Heart right ventricle (tissue), 16 donors: ENCODE measurements around the gene SYTL3. TPM values are rescaled to one million over a fixed set of nuclear protein-coding genes. Genes with fewer than 3 reads are reported as not detected.

Experiments
- ATAC-seq, 8 donors: fragments of 200-7000 bp; cut with Tn5 transposase; one replicate each; pipeline ENCODE4 v1.9.1; 2020; ENCODE audit warnings: mild to moderate bottlenecking in 8 of 8, moderate library complexity in 8 of 8, moderate number of reproducible peaks in 1 of 8
- DNase-seq, 2 donors: peaks; one replicate each; pipeline ENCODE4 v3.0.0-alpha.2; 2020
- H3K27ac ChIP-seq, 10 donors: fragments of 200-600 bp; sonication (generic) in 2 of 10; one replicate each; pipeline versions ENCODE4 v1.5.0 to v1.8.0; 2020 to 2022; ENCODE audit warnings: mild to moderate bottlenecking in 3 of 10
- H3K27me3 ChIP-seq, 7 donors: fragments of 200-600 bp; one replicate each; pipeline ENCODE4 v1.8.0; 2021 to 2022; ENCODE audit warnings: mild to moderate bottlenecking in 2 of 7
- H3K36me3 ChIP-seq, 9 donors: fragments of 200-600 bp; sonication (generic) in 1 of 9; one replicate each; pipeline versions ENCODE4 v1.5.0 to v1.8.0; 2020 to 2022; ENCODE audit warnings: mild to moderate bottlenecking in 2 of 9
- H3K4me1 ChIP-seq, 9 donors: fragments of 200-600 bp; sonication (generic) in 1 of 9; one replicate each; pipeline versions ENCODE4 v1.5.0 to v1.8.0; 2020 to 2022; ENCODE audit warnings: mild to moderate bottlenecking in 4 of 9
- H3K4me3 ChIP-seq, 10 donors: fragments of 200-600 bp; sonication (generic) in 2 of 10; one replicate each; pipeline versions ENCODE4 v1.5.0 to v1.8.0; 2020 to 2022; ENCODE audit warnings: mild to moderate bottlenecking in 7 of 10, moderate library complexity in 2 of 10
- H3K9me3 ChIP-seq, 11 donors: fragments of 200-600 bp in 10 of 11; sonication (generic) in 2 of 11; one replicate each; pipeline versions ENCODE4 v1.5.0 to v1.8.0; 2013 to 2022; ENCODE audit warnings: mild to moderate bottlenecking in 2 of 11, control low read depth in 1 of 11, moderate library complexity in 1 of 11
- WGBS, 2 donors: extraction: QIAGEN DNeasy Blood & Tissue Kit; methylation state at CpG; one replicate each; pipeline ENCODE4 v1.1.7; 2013; ENCODE audit warnings: inconsistent platforms in 1 of 2; 5-methylcytosine and 5-hydroxymethylcytosine counted together
- intact Hi-C, 10 donors: fragments of 100-400 bp; cut with DNase I; formaldehyde crosslinking; loops; one replicate each; pipeline versions ENCODE4 v1.11.1 to v1.14.2; 2022
- polyA plus RNA-seq, 2 donors: library from polyadenylated mRNA; stranded (reverse); fragments of 200-250 nt; gene quantifications; one replicate each; pipeline ENCODE4 v1.2.3, GENCODE V29; 2013
- total RNA-seq, 10 donors: library from RNA; stranded (reverse); fragmentation: NEBNext Ultra II Directional in 3 of 10; extraction: Animal tissue kit (Norgen Biotek cat#: 25700) in 3 of 10; gene quantifications; one replicate each; pipeline versions ENCODE4 v1.2.1 to v1.2.4, GENCODE V29; 2021 to 2023
- TF ChIP-seq, protein P1 (sequence below), 9 donors: fragments of 200-600 bp; sonication (generic) in 2 of 9; IDR thresholded peaks; one replicate each; pipeline versions ENCODE4 v1.5.0 to v1.8.0; 2021 to 2022; ENCODE audit warnings: antibody characterized with exemption in 9 of 9, mild to moderate bottlenecking in 5 of 9, moderate library complexity in 1 of 9
- donor health status: Arrhythmogenic right ventricular cardiomyopathy.
- donor health status: ischemic (EF 13 %, LVEDD 7.1; RV severe dilation, severe dysfunction).
- donor health status: healthy with polysubstance abuse.
- donor health status: DM: no; HTN: yes; CAD: no.
- donor health status: DM: no; HTN: no; CAD: no.
- donor health status: ischemic (EF 25% LVEDD 6.9; RV normal size, moderate dysfunction).
- donor health status: ischemic (EF 25% LVEDD 5.7; RV mildly dilated, moderate dysfunction).
- donor health status: healthy.
- donor health status: DM: yes; HTN: yes; CAD: no.
- donor health status: Ischemic cardiomyopathy.
- donor health status: ischemic (EF 35%, LVEDD 5.7; RV mildly dilated, moderate dysfunction).
- donor health status: nonischemic (EF 11% LVEDD 7.7; RV severe dilation, severe dysfunction).
- donor health status: DM: yes; HTN: yes; CAD: no.
- donor health status: PGD.
- donor health status: ischemic (EF 29% LVEDD 5.4; RV normal size, mild dysfunction).
- donor health status: nonischemic (EF 23%, LVEDD 6.1; RV moderate dilation, normal function).

SYTL3 gene
- total and polyA plus RNA-seq, 12 donors = 3.6 to 11.9 (median 8.1) TPM

DNA sequence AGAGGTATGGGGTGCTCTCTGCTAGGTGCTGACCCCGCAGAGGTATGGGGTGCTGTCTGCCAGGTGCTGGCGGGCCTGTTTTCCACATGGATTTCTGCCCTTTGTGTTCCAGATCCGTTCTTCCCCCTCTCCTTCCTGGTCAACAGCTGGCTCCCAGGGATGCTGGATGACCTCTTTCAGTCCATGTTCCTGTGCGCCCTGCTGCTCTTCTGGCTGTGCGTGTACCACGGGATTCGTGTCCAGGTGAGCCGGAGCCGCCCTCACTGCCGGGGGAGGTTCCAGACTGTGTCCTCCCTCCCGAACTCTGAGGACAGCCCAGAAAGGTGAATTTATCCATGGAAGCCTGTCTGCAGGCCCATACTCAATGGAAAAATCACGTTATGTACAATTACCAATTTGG lies 41.6 kb upstream of the SYTL3 start:
- Histone ChIP-seq H3K4me3 (no peak overlapping the region), H3K4me1 (peaks cover 3 to 36% (median 20%) of the 10 kb centered on the region in 9 donors), H3K9me3 (no peaks in the 10 kb centered on the region), H3K27ac (peak overlapping the region in 2 of 10 donors; percentile 33 to 60), H3K27me3 (no peaks in the 10 kb centered on the region), H3K36me3 (peaks cover 0 to 93% (median 9%) of the 10 kb centered on the region in 9 donors)
- 93 to 96% methylated on average over 12 of the region's 12 CpGs for WGBS, 2 donors
- DNase-seq = no peak
- no peak for ATAC-seq
- TF ChIP-seq, protein P1, sequence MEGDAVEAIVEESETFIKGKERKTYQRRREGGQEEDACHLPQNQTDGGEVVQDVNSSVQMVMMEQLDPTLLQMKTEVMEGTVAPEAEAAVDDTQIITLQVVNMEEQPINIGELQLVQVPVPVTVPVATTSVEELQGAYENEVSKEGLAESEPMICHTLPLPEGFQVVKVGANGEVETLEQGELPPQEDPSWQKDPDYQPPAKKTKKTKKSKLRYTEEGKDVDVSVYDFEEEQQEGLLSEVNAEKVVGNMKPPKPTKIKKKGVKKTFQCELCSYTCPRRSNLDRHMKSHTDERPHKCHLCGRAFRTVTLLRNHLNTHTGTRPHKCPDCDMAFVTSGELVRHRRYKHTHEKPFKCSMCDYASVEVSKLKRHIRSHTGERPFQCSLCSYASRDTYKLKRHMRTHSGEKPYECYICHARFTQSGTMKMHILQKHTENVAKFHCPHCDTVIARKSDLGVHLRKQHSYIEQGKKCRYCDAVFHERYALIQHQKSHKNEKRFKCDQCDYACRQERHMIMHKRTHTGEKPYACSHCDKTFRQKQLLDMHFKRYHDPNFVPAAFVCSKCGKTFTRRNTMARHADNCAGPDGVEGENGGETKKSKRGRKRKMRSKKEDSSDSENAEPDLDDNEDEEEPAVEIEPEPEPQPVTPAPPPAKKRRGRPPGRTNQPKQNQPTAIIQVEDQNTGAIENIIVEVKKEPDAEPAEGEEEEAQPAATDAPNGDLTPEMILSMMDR (IDR thresholded peaks at IDR 0.05) = no peak
- intact Hi-C loops = loop anchor here in 5 of 10 donors (5.0 to 10.0 kb wide), 3 partner anchors 386 to 393 kb away; no protein-coding TSS in a partner anchor

GRCh38 chr6:158609455-158610155 lies 40.2 kb upstream of the SYTL3 start:
- peak in 5 of 8 donors; percentile 15 to 51 (median 40) for ATAC-seq
- Histone ChIP-seq H3K36me3 (peaks cover 0 to 92% (median 8%) of the 10 kb centered on the region in 9 donors), H3K27ac (peak overlapping the region in 4 of 10 donors; percentile 37 to 60 (median 47)), H3K4me3 (no peak overlapping the region), H3K4me1 (peaks cover 3 to 36% (median 20%) of the 10 kb centered on the region in 9 donors), H3K9me3 (peaks cover 0 to 2% (median 0%) of the 10 kb centered on the region in 11 donors), H3K27me3 (no peaks in the 10 kb centered on the region)
- DNase-seq = no peak
- TF ChIP-seq, protein P1 (IDR thresholded peaks at IDR 0.05) = no peak
- intact Hi-C loops = loop anchor here in 5 of 10 donors (5.0 to 10.0 kb wide), 3 partner anchors 387 to 395 kb away; no protein-coding TSS in a partner anchor
- 81 to 83% methylated on average over 13 of the region's 13 CpGs for WGBS, 2 donors

DNA sequence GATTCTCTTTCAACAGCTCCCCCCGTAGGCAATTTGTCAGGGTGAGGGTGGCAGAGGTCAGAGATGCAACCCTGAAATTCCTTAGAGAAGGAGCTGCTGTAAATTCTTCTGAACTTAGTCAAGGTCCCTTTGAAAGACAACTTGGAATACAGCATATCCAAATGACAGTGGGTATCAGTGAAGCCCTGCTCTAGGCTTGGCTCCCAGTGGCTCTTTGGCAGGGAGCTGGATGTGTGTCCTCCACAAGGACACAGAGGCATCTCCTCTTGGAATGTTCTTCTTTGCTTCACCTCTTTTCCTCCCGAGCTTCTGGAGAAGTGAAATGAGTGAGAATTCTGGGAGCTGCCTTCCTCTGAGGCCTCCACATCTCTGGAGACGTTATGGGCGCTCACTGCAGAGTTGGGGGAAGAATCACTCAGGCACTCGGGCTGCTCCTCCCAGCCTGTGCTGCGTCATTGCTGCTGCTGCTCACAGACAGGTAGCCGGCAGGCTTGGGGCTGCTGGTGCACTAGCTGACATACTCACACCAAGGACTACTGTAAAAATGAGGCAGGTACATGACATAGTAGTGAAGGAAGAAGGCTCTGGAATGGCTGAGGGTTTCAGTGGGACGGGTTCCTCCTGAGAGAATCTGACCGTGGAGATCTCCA lies 39.4 kb upstream of the SYTL3 start:
- 63 to 70% methylated on average over 9 of the region's 9 CpGs for WGBS, 2 donors
- Histone ChIP-seq H3K27me3 (no peaks in the 10 kb centered on the region), H3K9me3 (peaks cover 0 to 10% (median 0%) of the 10 kb centered on the region in 11 donors), H3K4me3 (no peak overlapping the region), H3K27ac (peak overlapping the region in 4 of 10 donors; percentile 41 to 60 (median 59)), H3K4me1 (peaks cover 3 to 36% (median 20%) of the 10 kb centered on the region in 9 donors), H3K36me3 (peaks cover 0 to 98% (median 8%) of the 10 kb centered on the region in 9 donors)
- intact Hi-C loops = no loop called here
- peak in 6 of 8 donors; percentile 57 to 76 (median 62) for ATAC-seq
- TF ChIP-seq, protein P1 (IDR thresholded peaks at IDR 0.05) = no peak
- DNase-seq = no peak

GRCh38 chr6:158611039-158611438 lies 38.8 kb upstream of the SYTL3 start:
- TF ChIP-seq, protein P1 (IDR thresholded peaks at IDR 0.05) = no peak
- H3K36me3 ChIP-seq = peaks cover 0 to 97% (median 8%) of the 10 kb centered on the region in 9 donors
- ATAC-seq (peak in 2 of 8 donors; percentile 14 to 35), DNase-seq (no peak)
- intact Hi-C loops = no loop called here
- no peak overlapping the region for H3K4me3 ChIP-seq
- no peaks in the 10 kb centered on the region for H3K27me3 ChIP-seq
- H3K9me3 ChIP-seq = peaks cover 0 to 14% (median 0%) of the 10 kb centered on the region in 11 donors
- WGBS, 2 donors = 67 to 75% methylated on average over 3 of the region's 3 CpGs
- H3K27ac ChIP-seq = peak overlapping the region in 4 of 10 donors; percentile 53 to 60 (median 59)
- H3K4me1 ChIP-seq = peaks cover 3 to 36% (median 20%) of the 10 kb centered on the region in 9 donors
